ENCODE measurements around the gene BIRC5.
A peak's percentile ranks its signal among the peaks of the same experiment; 100 is the strongest.
"Not testable (repeated sequence)": the region's sequence is repeated elsewhere in the genome, so short reads cannot be mapped to it uniquely, and the experiment has no call there.

The BIRC5 gene

GRCh38 chr17:78231991-78232858, 18.2 kb downstream of the BIRC5 start:
- no peak overlapping the region for H3K27ac ChIP-seq (ENCODE audit: low read depth, low read length)
- no peak overlapping the region for H3K4me3 ChIP-seq (ENCODE audit: low read depth in 1 of 5, low read length in 5 of 5)
- no peaks in the 10 kb centered on the region for H3K36me3 ChIP-seq (ENCODE audit: control insufficient read depth in 5 of 5, insufficient read depth in 5 of 5, low read length in 5 of 5)
- peaks cover 19 to 35% (median 27%) of the 10 kb centered on the region in 5 donors for H3K27me3 ChIP-seq (ENCODE audit: control insufficient read depth in 5 of 5, insufficient read depth in 4 of 5, low read length in 5 of 5)
- H3K9ac ChIP-seq (ENCODE audit: low read length in 5 of 5), result no peak overlapping the region
- H3K9me3 ChIP-seq (ENCODE audit: control insufficient read depth in 5 of 5, low read length in 5 of 5), result no peaks in the 10 kb centered on the region
- peaks cover 0 to 15% (median 6%) of the 10 kb centered on the region in 5 donors for H3K4me1 ChIP-seq (ENCODE audit: control insufficient read depth in 5 of 5, insufficient read depth in 5 of 5, low read length in 5 of 5)

GRCh38 chr17:78232859-78233173, 18.8 kb downstream of the BIRC5 start:
- Histone ChIP-seq H3K4me1 (ENCODE audit: control insufficient read depth in 5 of 5, insufficient read depth in 5 of 5, low read length in 5 of 5) (peaks cover 0 to 13% (median 6%) of the 10 kb centered on the region in 5 donors), H3K27ac (ENCODE audit: low read depth, low read length) (no peak overlapping the region), H3K36me3 (ENCODE audit: control insufficient read depth in 5 of 5, insufficient read depth in 5 of 5, low read length in 5 of 5) (no peaks in the 10 kb centered on the region), H3K9ac (ENCODE audit: low read length in 5 of 5) (no peak overlapping the region), H3K9me3 (ENCODE audit: control insufficient read depth in 5 of 5, low read length in 5 of 5) (no peaks in the 10 kb centered on the region), H3K27me3 (ENCODE audit: control insufficient read depth in 5 of 5, insufficient read depth in 4 of 5, low read length in 5 of 5) (peaks cover 22 to 31% (median 27%) of the 10 kb centered on the region in 5 donors), H3K4me3 (ENCODE audit: low read depth in 1 of 5, low read length in 5 of 5) (no peak overlapping the region)

- Histone ChIP-seq H3K9ac (ENCODE audit: low read length in 5 of 5) (no peak overlapping the region), H3K9me3 (ENCODE audit: control insufficient read depth in 5 of 5, low read length in 5 of 5) (no peaks in the 10 kb centered on the region), H3K27ac (ENCODE audit: low read depth, low read length) (no peak overlapping the region), H3K27me3 (ENCODE audit: control insufficient read depth in 5 of 5, insufficient read depth in 4 of 5, low read length in 5 of 5) (peaks cover 23 to 34% (median 27%) of the 10 kb centered on the region in 5 donors), H3K36me3 (ENCODE audit: control insufficient read depth in 5 of 5, insufficient read depth in 5 of 5, low read length in 5 of 5) (no peaks in the 10 kb centered on the region), H3K4me3 (ENCODE audit: low read depth in 1 of 5, low read length in 5 of 5) (no peak overlapping the region), H3K4me1 (ENCODE audit: control insufficient read depth in 5 of 5, insufficient read depth in 5 of 5, low read length in 5 of 5) (peaks cover 0 to 13% (median 6%) of the 10 kb centered on the region in 5 donors)
Measured at GRCh38 chr17:78233678-78234077, 19.6 kb downstream of the BIRC5 start.

- Histone ChIP-seq H3K4me1 (ENCODE audit: control insufficient read depth in 5 of 5, insufficient read depth in 5 of 5, low read length in 5 of 5) (peaks cover 0 to 13% (median 6%) of the 10 kb centered on the region in 5 donors), H3K9ac (ENCODE audit: low read length in 5 of 5) (no peak overlapping the region)
Measured at GRCh38 chr17:78234261-78234865, 20.3 kb downstream of the BIRC5 start.

GRCh38 chr17:78235022-78235421, 21.0 kb downstream of the BIRC5 start:
- peaks cover 23 to 34% (median 27%) of the 10 kb centered on the region in 5 donors for H3K27me3 ChIP-seq (ENCODE audit: control insufficient read depth in 5 of 5, insufficient read depth in 4 of 5, low read length in 5 of 5)
- H3K9me3 ChIP-seq (ENCODE audit: control insufficient read depth in 5 of 5, low read length in 5 of 5); H3K36me3 ChIP-seq (ENCODE audit: control insufficient read depth in 5 of 5, insufficient read depth in 5 of 5, low read length in 5 of 5); H3K9ac ChIP-seq (ENCODE audit: low read length in 5 of 5); H3K27ac ChIP-seq (ENCODE audit: low read depth, low read length); H3K4me3 ChIP-seq (ENCODE audit: low read depth in 1 of 5, low read length in 5 of 5): not testable (repeated sequence)
- H3K4me1 ChIP-seq (ENCODE audit: control insufficient read depth in 5 of 5, insufficient read depth in 5 of 5, low read length in 5 of 5), result peaks cover 0 to 13% (median 6%) of the 10 kb centered on the region in 5 donors

More at GRCh38 chr17:78234261-78234865, 20.3 kb downstream of the BIRC5 start:
- Histone ChIP-seq H3K36me3 (ENCODE audit: control insufficient read depth in 5 of 5, insufficient read depth in 5 of 5, low read length in 5 of 5) (no peaks in the 10 kb centered on the region), H3K27ac (ENCODE audit: low read depth, low read length) (no peak overlapping the region), H3K4me3 (ENCODE audit: low read depth in 1 of 5, low read length in 5 of 5) (no peak overlapping the region), H3K27me3 (ENCODE audit: control insufficient read depth in 5 of 5, insufficient read depth in 4 of 5, low read length in 5 of 5) (peaks cover 23 to 34% (median 27%) of the 10 kb centered on the region in 5 donors), H3K9me3 (ENCODE audit: control insufficient read depth in 5 of 5, low read length in 5 of 5) (no peaks in the 10 kb centered on the region)

- H3K27me3 ChIP-seq (ENCODE audit: control insufficient read depth in 5 of 5, insufficient read depth in 4 of 5, low read length in 5 of 5), result peaks cover 18 to 27% (median 20%) of the 10 kb centered on the region in 5 donors
- H3K9ac ChIP-seq (ENCODE audit: low read length in 5 of 5), result no peak overlapping the region
- no peak overlapping the region for H3K27ac ChIP-seq (ENCODE audit: low read depth, low read length)
- H3K9me3 ChIP-seq (ENCODE audit: control insufficient read depth in 5 of 5, low read length in 5 of 5), result no peaks in the 10 kb centered on the region
- peaks cover 0 to 13% (median 6%) of the 10 kb centered on the region in 5 donors for H3K4me1 ChIP-seq (ENCODE audit: control insufficient read depth in 5 of 5, insufficient read depth in 5 of 5, low read length in 5 of 5)
- H3K4me3 ChIP-seq (ENCODE audit: low read depth in 1 of 5, low read length in 5 of 5), result no peak overlapping the region
- no peaks in the 10 kb centered on the region for H3K36me3 ChIP-seq (ENCODE audit: control insufficient read depth in 5 of 5, insufficient read depth in 5 of 5, low read length in 5 of 5)
Measured at GRCh38 chr17:78235885-78236284, 21.8 kb downstream of the BIRC5 start.

GRCh38 chr17:78236362-78237127, 22.5 kb downstream of the BIRC5 start:
- H3K9ac ChIP-seq (ENCODE audit: low read length in 5 of 5), result peak overlapping the region in 1 of 5 donors; percentile 52
- no peak overlapping the region for H3K27ac ChIP-seq (ENCODE audit: low read depth, low read length)
- peaks cover 0 to 12% (median 4%) of the 10 kb centered on the region in 5 donors for H3K4me1 ChIP-seq (ENCODE audit: control insufficient read depth in 5 of 5, insufficient read depth in 5 of 5, low read length in 5 of 5)
- no peaks in the 10 kb centered on the region for H3K9me3 ChIP-seq (ENCODE audit: control insufficient read depth in 5 of 5, low read length in 5 of 5)
- peaks cover 12 to 20% (median 13%) of the 10 kb centered on the region in 5 donors for H3K27me3 ChIP-seq (ENCODE audit: control insufficient read depth in 5 of 5, insufficient read depth in 4 of 5, low read length in 5 of 5)
- no peak overlapping the region for H3K4me3 ChIP-seq (ENCODE audit: low read depth in 1 of 5, low read length in 5 of 5)
- no peaks in the 10 kb centered on the region for H3K36me3 ChIP-seq (ENCODE audit: control insufficient read depth in 5 of 5, insufficient read depth in 5 of 5, low read length in 5 of 5)

- H3K9ac ChIP-seq (ENCODE audit: low read length in 5 of 5), result no peak overlapping the region
- no peak overlapping the region for H3K27ac ChIP-seq (ENCODE audit: low read depth, low read length)
Measured at GRCh38 chr17:78237401-78238012, 23.5 kb downstream of the BIRC5 start.

GRCh38 chr17:78238823-78239488, 24.9 kb downstream of the BIRC5 start:
- Histone ChIP-seq H3K27me3 (ENCODE audit: control insufficient read depth in 5 of 5, insufficient read depth in 4 of 5, low read length in 5 of 5) (peaks cover 0 to 5% (median 2%) of the 10 kb centered on the region in 5 donors), H3K4me1 (ENCODE audit: control insufficient read depth in 5 of 5, insufficient read depth in 5 of 5, low read length in 5 of 5) (peaks cover 0 to 10% (median 0%) of the 10 kb centered on the region in 5 donors), H3K4me3 (ENCODE audit: low read depth in 1 of 5, low read length in 5 of 5) (no peak overlapping the region), H3K27ac (ENCODE audit: low read depth, low read length) (no peak overlapping the region), H3K9me3 (ENCODE audit: control insufficient read depth in 5 of 5, low read length in 5 of 5) (no peaks in the 10 kb centered on the region), H3K9ac (ENCODE audit: low read length in 5 of 5) (no peak overlapping the region), H3K36me3 (ENCODE audit: control insufficient read depth in 5 of 5, insufficient read depth in 5 of 5, low read length in 5 of 5) (no peaks in the 10 kb centered on the region)

More at GRCh38 chr17:78237401-78238012, 23.5 kb downstream of the BIRC5 start:
- H3K4me3 ChIP-seq (ENCODE audit: low read depth in 1 of 5, low read length in 5 of 5), result no peak overlapping the region
- H3K9me3 ChIP-seq (ENCODE audit: control insufficient read depth in 5 of 5, low read length in 5 of 5), result no peaks in the 10 kb centered on the region
- no peaks in the 10 kb centered on the region for H3K36me3 ChIP-seq (ENCODE audit: control insufficient read depth in 5 of 5, insufficient read depth in 5 of 5, low read length in 5 of 5)
- H3K4me1 ChIP-seq (ENCODE audit: control insufficient read depth in 5 of 5, insufficient read depth in 5 of 5, low read length in 5 of 5), result peaks cover 0 to 10% (median 0%) of the 10 kb centered on the region in 5 donors
- peaks cover 6 to 14% (median 6%) of the 10 kb centered on the region in 5 donors for H3K27me3 ChIP-seq (ENCODE audit: control insufficient read depth in 5 of 5, insufficient read depth in 4 of 5, low read length in 5 of 5)
